HG02885 (cell line): ENCODE measurements around the gene NDUFA13.

Experiments used
- ATAC-seq: cut with Tn5 transposase; IDR thresholded peaks from one replicate; pipeline ENCODE4 v1.9.1; 2021; ENCODE audit warnings: mild to moderate bottlenecking; ENCODE audit not compliant: unreplicated experiment, poor library complexity

The NDUFA13 gene

GRCh38 chr19:19544954-19545591 lies 29.0 kb downstream of the NDUFA13 start:
- no peak for ATAC-seq

- no peak for ATAC-seq
Observed at GRCh38 chr19:19545707-19546106, 29.7 kb downstream of the NDUFA13 start.

GRCh38 chr19:19546751-19547162 lies 30.7 kb downstream of the NDUFA13 start:
- ATAC-seq = no peak

GRCh38 chr19:19547674-19548336 lies 31.8 kb downstream of the NDUFA13 start:
- ATAC-seq = no peak

GRCh38 chr19:19548915-19549759 lies 33.1 kb downstream of the NDUFA13 start:
- ATAC-seq = no peak

GRCh38 chr19:19549804-19550464 lies 33.9 kb downstream of the NDUFA13 start:
- no peak for ATAC-seq

- no peak for ATAC-seq
Observed at GRCh38 chr19:19550485-19550929, 34.5 kb downstream of the NDUFA13 start.

GRCh38 chr19:19550972-19551852 lies 35.2 kb downstream of the NDUFA13 start:
- ATAC-seq = no peak

GRCh38 chr19:19551853-19552192 lies 35.8 kb downstream of the NDUFA13 start:
- no peak for ATAC-seq

GRCh38 chr19:19552798-19553197 lies 36.8 kb downstream of the NDUFA13 start:
- no peak for ATAC-seq

- ATAC-seq = no peak
Observed at GRCh38 chr19:19553670-19554069, 37.6 kb downstream of the NDUFA13 start.

GRCh38 chr19:19554074-19555023 lies 38.3 kb downstream of the NDUFA13 start:
- no peak for ATAC-seq

GRCh38 chr19:19558055-19558454 lies 42.0 kb downstream of the NDUFA13 start:
- no peak for ATAC-seq

GRCh38 chr19:19558636-19559035 lies 42.6 kb downstream of the NDUFA13 start:
- ATAC-seq = no peak

- ATAC-seq = no peak
Observed at GRCh38 chr19:19559931-19560330, 43.9 kb downstream of the NDUFA13 start.

GRCh38 chr19:19561946-19562664 lies 46.1 kb downstream of the NDUFA13 start:
- ATAC-seq = no peak

GRCh38 chr19:19562665-19563347 lies 46.8 kb downstream of the NDUFA13 start:
- no peak for ATAC-seq
